ENCODE data around the gene NFATC2IP. TPM values are rescaled to one million over a fixed set of nuclear protein-coding genes. Genes with fewer than 3 reads are reported as not detected.

NFATC2IP gene
- polyA plus RNA-seq = 51.4 to 57.0 TPM (median 56.5 TPM) in 3 replicates
- polyA plus RNA-seq (2011; ENCODE audit: low read depth) = 7.0 TPM
- polyA plus RNA-seq (2011; cell fraction: cytosol; rRNA removed) = 22.1 and 33.7 TPM in 2 replicates
- polyA plus RNA-seq (2011; cell fraction: nucleus; rRNA removed) = 199 and 221 TPM in 2 replicates
- 22.4 and 28.8 TPM in 2 replicates for polyA plus RNA-seq (2012; ENCODE audit: low replicate concordance)
- polyA minus RNA-seq = 25.5 to 68.1 TPM (median 41.3 TPM) in 3 replicates
- polyA minus RNA-seq (2011; cell fraction: cytosol; rRNA and poly(A)+ RNA removed) = 11.5 TPM
- 36.9 and 58.0 TPM in 2 replicates for polyA minus RNA-seq (2011; cell fraction: nucleus; rRNA and poly(A)+ RNA removed)

DNA sequence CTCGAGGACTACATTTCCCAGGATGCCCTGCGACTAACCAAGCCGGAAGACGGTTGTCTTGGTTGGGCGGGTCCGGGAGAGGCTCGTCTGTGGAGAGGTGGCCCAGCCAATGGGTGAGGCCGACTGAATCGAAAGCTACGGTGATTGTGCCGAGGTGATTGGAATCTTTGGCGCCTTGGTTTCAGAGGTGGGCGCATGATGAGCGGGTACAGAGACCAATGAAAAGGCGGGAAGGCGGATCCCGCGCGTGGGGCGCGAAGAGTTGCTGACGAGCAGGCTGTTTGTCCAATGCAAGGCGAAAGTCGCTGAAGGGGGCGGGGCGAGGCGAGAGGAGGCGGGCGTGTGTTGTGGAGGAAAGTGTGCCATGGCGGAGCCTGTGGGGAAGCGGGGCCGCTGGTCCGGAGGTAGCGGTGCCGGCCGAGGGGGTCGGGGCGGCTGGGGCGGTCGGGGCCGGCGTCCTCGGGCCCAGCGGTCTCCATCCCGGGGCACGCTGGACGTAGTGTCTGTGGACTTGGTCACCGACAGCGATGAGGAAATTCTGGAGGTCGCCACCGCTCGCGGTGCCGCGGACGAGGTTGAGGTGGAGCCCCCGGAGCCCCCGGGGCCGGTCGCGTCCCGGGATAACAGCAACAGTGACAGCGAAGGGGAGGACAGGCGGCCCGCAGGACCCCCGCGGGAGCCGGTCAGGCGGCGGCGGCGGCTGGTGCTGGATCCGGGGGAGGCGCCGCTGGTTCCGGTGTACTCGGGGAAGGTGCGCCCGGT, at the start of gene NFATC2IP:
Gene NFATC2IP (plus strand): TSS at position 290 of the 762 bp plus-strand sequence. CDS start 75 bp downstream, at position 365.
- Histone ChIP-seq H3K27ac (ENCODE audit: control insufficient read depth, insufficient read depth, low read length) (peak within 1 kb of the TSS; percentile 70), H4K20me1 (ENCODE audit: control insufficient read depth, extremely low read depth, insufficient read depth, low read length) (no peaks in the 10 kb centered on the region), H3K4me2 (ENCODE audit: control insufficient read depth, extremely low read depth, insufficient read depth, low read depth, low read length) (peak within 1 kb of the TSS; percentile 95), H3K27me3 (ENCODE audit: control insufficient read depth, extremely low read depth, insufficient read depth, low read length) (no peaks in the 10 kb centered on the region), H3K36me3 (ENCODE audit: control insufficient read depth in 2 of 2, extremely low read depth in 1 of 2, insufficient read depth in 2 of 2, low read length in 2 of 2) (peaks cover 14 to 16% of the 10 kb centered on the region in 2 experiments), H3K9me3 (ENCODE audit: control insufficient read depth, low read depth, low read length) (no peaks in the 10 kb centered on the region), H3K9me1 (ENCODE audit: control insufficient read depth, extremely low read depth, insufficient read depth, low read length) (no peaks in the 10 kb centered on the region), H3K4me1 (ENCODE audit: control insufficient read depth, extremely low read depth, insufficient read depth, low read length) (peaks cover 10% of the 10 kb centered on the region), H3K9ac (ENCODE audit: control insufficient read depth, extremely low read depth, insufficient read depth, low read length) (peak within 1 kb of the TSS; percentile 86), H3K79me2 (ENCODE audit: control insufficient read depth, insufficient read depth, low read length) (peaks cover 26% of the 10 kb centered on the region), H2AFZ (ENCODE audit: control insufficient read depth, low read length) (peak within 1 kb of the TSS; percentile 74), H3K4me3 (ENCODE audit: control insufficient read depth in 2 of 3, extremely low read depth in 1 of 3, insufficient read depth in 2 of 3, low read depth in 1 of 3, low read length in 3 of 3) (peak within 1 kb of the TSS; percentile 86 to 91 (median 91))
- peak; percentile 98 for DNase-seq (ENCODE audit: low read depth, low spot score)
- TF ChIP-seq EZH2 (IDR thresholded peaks at IDR 0.05; ENCODE audit: low read length) = no peak
- TF ChIP-seq CTCF (optimal IDR thresholded peaks at IDR 0.05 in 1 of 3, IDR thresholded peaks at IDR 0.05 in 1 of 3, conservative IDR thresholded peaks at IDR 0.05 in 1 of 3; ENCODE audit: extremely low read depth in 1 of 3, insufficient read depth in 2 of 3, low read length in 3 of 3) = no peak
- dilution Hi-C loops (cut with MboI; ENCODE audit: extremely low pct_ligation_motif_present, low sequenced_read_pairs) = no loop called here
- FAIRE-seq = peak; percentile 60

DNA sequence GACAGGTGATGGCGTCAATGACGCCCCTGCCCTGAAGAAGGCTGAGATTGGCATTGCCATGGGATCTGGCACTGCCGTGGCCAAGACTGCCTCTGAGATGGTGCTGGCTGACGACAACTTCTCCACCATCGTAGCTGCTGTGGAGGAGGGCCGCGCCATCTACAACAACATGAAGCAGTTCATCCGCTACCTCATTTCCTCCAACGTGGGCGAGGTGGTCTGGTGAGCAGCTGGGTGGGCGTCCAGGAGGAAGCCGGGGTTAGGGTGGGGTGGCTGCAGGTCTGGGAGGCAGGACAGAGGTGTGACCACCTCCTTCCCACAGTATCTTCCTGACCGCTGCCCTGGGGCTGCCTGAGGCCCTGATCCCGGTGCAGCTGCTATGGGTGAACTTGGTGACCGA, 48.9 kb upstream of the NFATC2IP start:
- H3K36me3 ChIP-seq (ENCODE audit: control insufficient read depth in 2 of 2, extremely low read depth in 1 of 2, insufficient read depth in 2 of 2, low read length in 2 of 2) = peaks cover 0 to 8% of the 10 kb centered on the region in 2 experiments
- dilution Hi-C loops (cut with MboI; ENCODE audit: extremely low pct_ligation_motif_present, low sequenced_read_pairs) = no loop called here
- H2AFZ ChIP-seq (ENCODE audit: control insufficient read depth, low read length) = no peak overlapping the region
- no peaks in the 10 kb centered on the region for H3K27me3 ChIP-seq (ENCODE audit: control insufficient read depth, extremely low read depth, insufficient read depth, low read length)
- no peak for TF ChIP-seq CTCF (optimal IDR thresholded peaks at IDR 0.05 in 1 of 3, IDR thresholded peaks at IDR 0.05 in 1 of 3, conservative IDR thresholded peaks at IDR 0.05 in 1 of 3; ENCODE audit: extremely low read depth in 1 of 3, insufficient read depth in 2 of 3, low read length in 3 of 3)
- no peak for TF ChIP-seq EZH2 (IDR thresholded peaks at IDR 0.05; ENCODE audit: low read length)
- no peak overlapping the region for H3K4me2 ChIP-seq (ENCODE audit: control insufficient read depth, extremely low read depth, insufficient read depth, low read depth, low read length)
- H3K4me1 ChIP-seq (ENCODE audit: control insufficient read depth, extremely low read depth, insufficient read depth, low read length) = peaks cover 5% of the 10 kb centered on the region
- H3K27ac ChIP-seq (ENCODE audit: control insufficient read depth, insufficient read depth, low read length) = no peak overlapping the region
- no peak for FAIRE-seq
- no peaks in the 10 kb centered on the region for H4K20me1 ChIP-seq (ENCODE audit: control insufficient read depth, extremely low read depth, insufficient read depth, low read length)
- no peak overlapping the region for H3K4me3 ChIP-seq (ENCODE audit: control insufficient read depth in 2 of 3, extremely low read depth in 1 of 3, insufficient read depth in 2 of 3, low read depth in 1 of 3, low read length in 3 of 3)
- no peaks in the 10 kb centered on the region for H3K79me2 ChIP-seq (ENCODE audit: control insufficient read depth, insufficient read depth, low read length)
- H3K9me3 ChIP-seq (ENCODE audit: control insufficient read depth, low read depth, low read length) = no peaks in the 10 kb centered on the region
- no peak for DNase-seq (ENCODE audit: low read depth, low spot score)
- H3K9ac ChIP-seq (ENCODE audit: control insufficient read depth, extremely low read depth, insufficient read depth, low read length) = no peak overlapping the region
- no peaks in the 10 kb centered on the region for H3K9me1 ChIP-seq (ENCODE audit: control insufficient read depth, extremely low read depth, insufficient read depth, low read length)
